ENCODE measurements around the gene DNAI2. TPM values are rescaled to one million over a fixed set of nuclear protein-coding genes. Genes with fewer than 3 reads are reported as not detected.

The DNAI2 gene
- total RNA-seq, 1 donor from 2014 or later: not detected

DNA sequence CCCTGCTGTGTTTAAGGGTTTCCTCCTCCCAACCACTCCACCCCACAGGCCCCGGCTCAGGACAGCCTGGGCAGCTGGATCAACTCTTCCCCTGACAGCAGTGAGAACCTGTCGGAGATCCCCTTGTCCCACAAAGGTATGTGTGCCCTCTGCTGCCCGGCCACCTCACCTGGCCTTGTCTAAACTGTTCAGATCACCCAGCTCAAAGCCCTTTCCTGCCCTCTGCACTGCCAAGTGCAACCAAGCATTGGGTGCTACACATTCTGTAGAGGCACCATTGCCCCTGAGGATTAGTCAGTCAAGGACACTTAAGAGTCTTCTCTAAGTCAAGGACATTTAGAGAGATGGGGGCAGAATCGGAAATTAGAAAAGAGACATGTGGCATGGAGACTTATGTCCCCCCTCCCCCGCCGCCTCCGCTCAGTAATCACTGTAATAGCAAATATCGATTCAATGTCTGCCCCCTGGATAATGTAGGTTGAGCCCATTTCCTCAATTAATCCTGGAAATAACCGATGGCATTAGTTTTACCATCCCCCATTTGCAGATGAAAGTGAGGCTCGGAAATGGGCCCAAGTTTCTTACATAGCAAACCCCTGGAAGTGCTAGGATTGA lies 79.5 kb downstream of the DNAI2 start:
- intact Hi-C loops (cut with DNase I): no loop called here
- no peak for DNase-seq (ENCODE audit: low spot score)

DNA sequence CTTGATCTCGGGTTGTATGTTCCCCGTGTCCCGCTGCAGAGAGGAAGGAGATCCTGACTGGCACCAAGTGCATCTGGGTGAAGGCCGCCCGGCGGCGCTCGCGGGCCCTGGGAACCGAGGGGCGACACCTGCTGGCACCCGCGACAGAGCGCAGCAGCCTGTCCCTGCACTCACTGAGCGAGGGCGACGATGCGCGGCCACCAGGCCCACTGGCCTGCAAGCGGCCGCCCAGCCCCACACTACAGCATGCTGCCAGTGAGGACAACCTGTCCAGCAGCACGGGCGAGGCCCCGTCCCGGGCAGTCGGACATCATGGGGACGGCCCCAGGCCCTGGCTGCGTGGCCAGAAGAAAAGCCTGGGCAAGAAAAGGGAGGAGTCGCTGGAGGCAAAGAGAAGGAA lies 80.1 kb downstream of the DNAI2 start:
- intact Hi-C loops (cut with DNase I): no loop called here
- DNase-seq (ENCODE audit: low spot score): no peak

DNA sequence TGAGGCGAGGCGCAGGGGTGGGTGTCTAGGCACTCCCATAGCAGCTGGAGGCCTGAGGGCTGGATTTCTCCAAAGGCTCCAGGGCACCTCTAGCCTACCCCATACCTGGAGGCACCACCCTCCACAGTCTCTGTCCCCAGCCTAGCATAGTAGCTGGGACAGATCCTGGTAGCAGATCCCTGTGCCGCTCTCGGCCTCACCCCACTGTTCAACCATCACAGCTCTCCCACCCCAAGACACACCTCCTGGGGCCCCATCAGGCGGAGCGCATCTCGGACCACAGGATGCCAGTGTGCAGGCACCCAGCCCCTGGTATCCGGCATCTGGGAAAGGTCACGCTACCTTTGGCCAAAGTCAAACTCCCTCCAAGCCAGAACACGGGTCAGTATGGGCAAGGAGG lies 80.5 kb downstream of the DNAI2 start:
- no peak for DNase-seq (ENCODE audit: low spot score)
- intact Hi-C loops (cut with DNase I): no loop called here

DNA sequence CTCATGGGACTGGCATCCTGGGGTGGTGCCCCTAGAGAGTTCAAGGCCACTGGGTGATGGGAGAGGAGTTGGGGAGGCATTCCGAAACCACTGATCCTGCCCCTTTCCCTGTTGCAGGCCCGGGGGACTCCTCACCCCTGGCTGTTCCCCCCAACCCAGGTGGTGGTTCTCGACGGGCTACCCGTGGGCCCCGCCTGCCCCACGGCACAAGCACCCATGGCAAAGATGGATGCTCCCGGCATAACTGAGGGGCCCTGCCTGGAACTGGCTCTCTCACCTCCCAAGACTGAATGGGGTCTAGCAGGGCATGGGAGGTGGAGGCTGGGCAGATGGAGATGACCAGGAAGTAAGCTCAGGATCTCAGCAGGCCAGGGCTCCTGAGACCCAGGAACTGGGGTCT lies 81.0 kb downstream of the DNAI2 start:
- intact Hi-C loops (cut with DNase I): no loop called here
- DNase-seq (ENCODE audit: low spot score): no peak

DNA sequence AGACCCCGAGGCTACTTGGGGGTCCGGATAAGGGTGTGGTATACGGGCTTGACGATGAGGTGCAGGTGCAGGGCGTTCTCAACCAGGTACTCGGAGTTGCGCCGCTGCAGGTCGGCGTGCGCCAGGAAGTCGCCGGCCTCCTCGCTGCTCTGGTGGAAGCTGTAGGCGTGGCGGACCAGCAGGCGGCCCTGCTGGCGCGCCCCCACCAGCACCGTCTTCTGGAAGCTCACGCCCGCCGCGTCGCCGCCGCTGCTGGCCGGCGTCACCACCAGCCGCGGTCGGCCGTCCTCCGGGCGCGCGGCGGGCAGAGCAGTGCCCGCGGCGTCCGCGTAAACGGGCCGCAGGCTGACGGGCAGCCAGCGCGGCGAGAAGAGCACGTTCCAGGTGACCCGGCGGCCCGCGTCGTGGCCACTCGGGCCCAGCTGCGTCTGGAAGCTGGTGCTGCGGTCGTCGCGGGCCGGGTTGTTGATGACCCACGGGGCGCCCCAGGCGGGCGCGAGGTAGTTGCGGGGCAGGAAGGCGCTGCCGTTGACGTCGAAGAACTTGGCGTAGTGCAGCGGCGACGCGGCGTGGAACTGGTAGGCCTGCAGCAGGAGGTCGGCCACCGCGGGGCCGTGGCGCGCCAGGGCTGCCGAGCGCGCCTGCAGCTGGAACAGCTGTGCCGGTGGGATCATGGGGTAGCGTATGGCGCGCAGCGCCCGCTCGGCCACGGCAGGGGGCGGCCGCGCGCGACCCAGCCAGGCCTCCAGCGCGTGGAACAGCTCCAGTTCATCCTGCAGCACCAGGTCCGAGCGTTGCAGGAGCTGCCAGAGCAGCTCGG lies 82.8 kb downstream of the DNAI2 start:
- DNase-seq (ENCODE audit: low spot score): no peak
- intact Hi-C loops (cut with DNase I): no loop called here

DNA sequence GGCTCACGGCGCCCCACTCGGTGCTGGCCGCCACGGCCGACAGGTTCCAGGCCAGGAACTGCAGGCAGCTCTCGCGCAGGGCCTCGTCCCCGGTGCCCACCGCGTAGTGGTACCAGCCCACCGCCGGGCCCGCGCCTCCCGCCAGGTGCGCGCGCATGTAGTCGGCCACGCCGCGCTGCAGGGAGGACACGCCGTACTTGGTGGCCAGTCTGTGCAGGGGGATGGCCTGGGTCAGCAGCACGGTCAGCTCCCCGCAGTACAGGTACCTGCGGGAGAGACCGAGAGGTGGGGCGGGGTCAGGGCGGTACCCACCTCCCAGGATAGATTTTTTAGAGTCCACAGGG lies 83.4 kb downstream of the DNAI2 start:
- DNase-seq (ENCODE audit: low spot score): no peak
- intact Hi-C loops (cut with DNase I): no loop called here

DNA sequence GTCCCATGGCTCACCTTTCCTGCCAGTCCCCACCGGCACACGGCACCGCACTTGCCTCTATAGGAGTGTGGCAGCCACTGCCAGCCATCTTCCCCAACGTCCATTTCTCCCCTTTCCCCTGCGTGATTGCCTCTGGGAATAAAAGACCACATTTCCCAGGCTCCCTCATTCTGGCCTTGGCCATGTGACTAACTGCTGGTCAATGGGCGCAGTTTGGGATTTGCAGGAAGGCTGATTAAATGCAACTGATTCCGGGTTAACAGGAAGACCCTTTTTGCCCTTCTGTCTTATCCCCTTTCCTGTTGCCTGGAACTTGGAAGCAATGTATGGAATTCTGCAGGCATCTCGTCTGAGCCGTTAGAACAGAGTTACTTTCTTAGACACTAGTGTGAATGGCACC lies 84.7 kb downstream of the DNAI2 start:
- no peak for DNase-seq (ENCODE audit: low spot score)
- intact Hi-C loops (cut with DNase I): no loop called here

DNA sequence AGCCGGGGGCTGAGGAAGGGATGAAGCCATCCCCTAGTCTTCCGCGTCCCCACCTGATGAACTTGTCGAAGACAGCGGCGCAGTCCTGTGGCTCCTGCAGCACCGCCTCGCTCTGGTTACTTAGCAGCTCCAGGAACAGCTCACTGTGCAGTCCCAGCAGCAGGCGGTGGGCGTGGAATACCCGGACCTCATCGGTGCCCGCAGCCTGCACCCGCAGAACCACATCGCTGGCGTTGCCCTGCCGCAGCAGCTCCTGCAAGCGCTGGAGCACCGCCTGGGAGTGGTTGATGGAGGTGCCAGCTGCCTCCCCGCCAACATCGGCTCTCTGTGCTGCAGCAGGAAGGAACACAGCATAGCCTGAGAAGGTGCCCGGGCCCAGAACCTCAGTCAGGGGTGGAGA lies 85.9 kb downstream of the DNAI2 start:
- DNase-seq (ENCODE audit: low spot score): no peak
- intact Hi-C loops (cut with DNase I): loop anchor here (2.0 to 5.0 kb wide), 2 partner anchors 57 to 148 kb away; partner anchors contain the start of gene TTYH2

DNA sequence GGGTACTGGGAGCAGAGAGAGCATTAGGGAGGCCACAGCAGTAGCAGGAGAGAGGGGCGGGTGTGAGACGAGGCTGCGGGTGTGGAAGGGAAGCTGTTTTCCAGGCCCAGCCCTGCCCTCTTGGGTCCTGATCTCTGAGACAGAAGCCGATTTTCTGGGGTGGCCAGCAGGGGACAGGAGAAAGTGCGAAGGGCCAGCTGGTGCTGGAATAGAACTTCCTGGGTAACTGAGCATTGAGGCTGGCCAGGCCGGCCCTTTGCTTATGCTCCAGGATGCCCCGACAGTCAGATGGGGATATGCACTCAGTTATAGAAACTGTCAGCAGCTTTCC lies 86.8 kb downstream of the DNAI2 start:
- DNase-seq (ENCODE audit: low spot score): no peak
- intact Hi-C loops (cut with DNase I): loop anchor here (2.0 to 5.0 kb wide), 2 partner anchors 58 to 149 kb away; partner anchors contain the start of gene TTYH2

DNA sequence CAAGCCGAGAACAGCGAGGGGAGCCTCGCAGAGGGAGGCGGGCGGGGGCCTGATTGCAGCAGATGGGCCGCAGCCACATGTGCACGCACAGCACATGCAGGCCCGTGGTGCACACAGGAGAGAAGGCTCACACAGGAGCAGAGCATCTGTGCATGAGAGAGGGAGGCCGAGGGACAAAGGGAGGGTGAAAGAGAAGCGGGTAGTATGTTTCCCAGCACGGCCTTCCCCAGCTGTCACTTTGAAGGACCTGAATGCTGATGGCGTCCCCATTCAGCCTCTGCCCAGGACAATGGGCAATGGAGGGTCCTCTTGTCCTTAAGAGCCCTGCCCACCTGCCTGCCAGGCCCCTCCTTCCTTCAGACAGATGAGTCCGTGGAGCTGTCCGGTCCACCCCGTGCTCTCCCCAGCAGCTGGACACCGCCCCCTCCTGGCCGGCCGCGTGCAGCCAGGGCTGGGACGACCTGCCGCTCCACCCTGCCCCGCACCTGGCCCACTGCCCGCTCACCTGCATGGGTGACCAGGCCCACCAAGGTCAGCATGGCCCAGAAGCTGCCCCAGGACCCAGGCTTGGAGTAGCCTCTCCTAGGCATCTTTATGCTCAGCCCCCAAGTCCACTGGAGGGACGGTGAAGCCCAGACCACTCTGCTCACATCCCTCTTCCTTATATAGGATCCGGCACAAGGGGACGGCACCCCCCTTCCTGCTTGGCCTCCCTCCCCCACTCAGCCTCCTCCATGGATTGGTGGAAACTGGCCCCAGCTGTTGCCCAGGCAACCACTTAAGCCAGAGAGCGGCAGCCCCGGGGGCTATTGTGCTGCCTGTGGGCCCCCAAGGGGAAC lies 87.4 kb downstream of the DNAI2 start, which contains the start of gene BTBD17:
TSS of gene BTBD17 (minus strand) at position 639 of the 839 bp plus-strand sequence. CDS start at position 590, 49 bp downstream.
- DNase-seq (ENCODE audit: low spot score): no peak
- intact Hi-C loops (cut with DNase I): loop anchor here (2.0 to 5.0 kb wide), 2 partner anchors 59 to 149 kb away; partner anchors contain the start of gene TTYH2

DNA sequence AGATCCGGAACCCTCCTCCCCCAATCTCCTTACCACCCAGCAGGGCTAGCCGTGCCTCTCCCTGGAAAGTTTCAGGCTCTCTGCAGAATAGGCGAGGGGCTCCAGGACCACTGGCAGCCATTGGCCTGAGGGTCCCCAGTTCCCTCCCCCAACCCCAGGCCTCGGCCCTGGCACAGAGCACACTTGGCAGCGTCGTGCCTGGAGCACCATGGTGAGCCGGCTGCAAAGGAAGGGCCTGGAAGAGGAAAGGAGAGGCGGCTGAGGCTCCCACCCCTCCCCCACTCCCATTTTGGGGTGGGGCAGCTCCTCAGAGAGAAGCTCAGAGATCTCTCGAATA lies 88.0 kb downstream of the DNAI2 start:
- intact Hi-C loops (cut with DNase I): loop anchor here (5.0 kb wide), 1 partner anchor 150 kb away; the partner anchor contains the start of gene TTYH2
- no peak for DNase-seq (ENCODE audit: low spot score)

DNA sequence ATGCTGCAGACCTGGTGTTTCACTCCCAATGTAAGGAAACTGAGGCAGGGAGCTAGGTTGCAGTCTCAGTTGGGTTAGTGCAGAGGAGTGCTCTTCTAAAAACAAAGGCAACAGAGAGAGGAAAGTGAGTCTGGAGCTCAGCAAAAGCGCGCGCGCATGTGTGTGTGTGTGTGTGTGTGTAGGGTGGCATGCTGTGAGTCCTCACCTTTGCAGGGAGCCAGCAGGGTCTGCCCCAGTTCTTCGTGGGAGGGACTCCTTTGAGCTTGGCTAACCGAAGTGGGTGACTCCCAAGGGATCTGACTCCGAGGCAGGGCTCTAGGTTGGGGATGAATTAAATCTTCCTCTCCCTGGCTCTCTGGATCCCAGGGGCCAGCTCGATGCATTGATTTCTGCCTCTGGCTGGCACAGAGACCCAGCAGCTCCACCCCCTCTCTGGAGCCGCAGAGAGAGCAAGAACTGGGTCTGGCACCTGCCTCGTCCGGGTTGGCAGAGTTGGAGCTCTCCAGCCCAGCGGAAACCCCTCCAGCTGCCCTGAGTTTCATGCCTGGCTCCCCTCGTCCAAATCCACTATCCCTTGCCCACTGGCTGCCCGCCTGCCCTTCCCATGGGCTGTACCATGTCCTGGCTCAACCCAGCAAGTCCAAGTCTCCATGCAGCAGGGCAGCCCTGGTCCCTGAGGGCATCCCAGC lies 88.9 kb downstream of the DNAI2 start:
- intact Hi-C loops (cut with DNase I): loop anchor here (5.0 kb wide), 1 partner anchor 151 kb away; the partner anchor contains the start of gene TTYH2
- no peak for DNase-seq (ENCODE audit: low spot score)

Other genes starting within 250 kb of the DNAI2 start
- 575 TPM for gene RPL38, start 70.6 kb upstream of the DNAI2 start, total RNA-seq
- 17.9 TPM for gene TTYH2, start 60.7 kb upstream of the DNAI2 start, total RNA-seq
- gene KIF19, start 52.0 kb downstream of the DNAI2 start, total RNA-seq: 0.08 TPM
- not detected for gene BTBD17, start 87.6 kb downstream of the DNAI2 start, total RNA-seq
- gene GPR142, start 93.3 kb downstream of the DNAI2 start, total RNA-seq: 0.16 TPM
- gene GPRC5C, start 157.9 kb downstream of the DNAI2 start, total RNA-seq: 31.7 TPM
- gene CD300A, start 192.4 kb downstream of the DNAI2 start, total RNA-seq: 2.6 TPM

All from cardiac septum (tissue), 1 donor.